HG02884 (cell line): ENCODE measurements around the gene LRRFIP1.

ENCODE experiments used
- ATAC-seq: cut with Tn5 transposase; IDR thresholded peaks from one replicate; pipeline ENCODE4 v1.9.1; 2021; ENCODE audit warnings: mild to moderate bottlenecking, moderate library complexity; ENCODE audit not compliant: unreplicated experiment

Gene LRRFIP1

DNA sequence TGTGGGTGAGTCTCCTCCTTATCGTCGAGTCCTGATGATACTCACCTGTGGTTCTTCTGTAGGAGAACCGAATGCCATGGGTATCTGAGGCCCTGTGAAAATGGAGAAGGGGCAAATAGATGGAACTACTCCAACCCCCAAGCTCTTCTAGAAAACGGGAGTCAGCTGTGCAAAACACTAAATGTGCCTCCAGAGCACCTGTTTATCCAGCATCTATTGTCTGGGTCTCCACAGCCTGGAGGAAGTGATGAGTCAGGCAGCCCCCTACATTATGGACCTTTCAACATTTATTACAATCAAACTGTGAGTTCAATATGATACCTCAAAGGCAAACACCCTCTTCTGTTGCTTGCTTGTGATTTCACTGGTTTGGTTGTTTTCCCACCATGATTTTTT lies 9.8 kb upstream of the LRRFIP1 start:
- no peak for ATAC-seq

DNA sequence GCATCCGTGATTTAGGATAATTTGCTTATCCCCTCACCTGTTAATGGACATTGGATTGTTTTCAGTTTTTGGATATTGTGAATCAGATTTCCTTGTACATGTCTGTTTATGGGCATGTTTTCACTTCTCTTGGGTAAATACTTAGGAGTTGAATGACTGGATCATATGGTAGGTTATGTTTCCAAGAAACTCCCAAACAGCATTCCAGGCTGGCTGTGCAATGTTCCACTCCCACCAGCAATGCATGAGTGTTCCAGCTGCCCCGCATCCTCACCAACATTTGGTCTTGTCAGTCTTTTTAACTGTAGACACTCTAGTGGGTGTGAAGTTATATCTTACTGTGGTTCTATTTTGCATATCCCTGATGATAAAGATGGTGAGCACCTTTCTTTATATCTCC lies 8.9 kb upstream of the LRRFIP1 start:
- ATAC-seq = no peak

DNA sequence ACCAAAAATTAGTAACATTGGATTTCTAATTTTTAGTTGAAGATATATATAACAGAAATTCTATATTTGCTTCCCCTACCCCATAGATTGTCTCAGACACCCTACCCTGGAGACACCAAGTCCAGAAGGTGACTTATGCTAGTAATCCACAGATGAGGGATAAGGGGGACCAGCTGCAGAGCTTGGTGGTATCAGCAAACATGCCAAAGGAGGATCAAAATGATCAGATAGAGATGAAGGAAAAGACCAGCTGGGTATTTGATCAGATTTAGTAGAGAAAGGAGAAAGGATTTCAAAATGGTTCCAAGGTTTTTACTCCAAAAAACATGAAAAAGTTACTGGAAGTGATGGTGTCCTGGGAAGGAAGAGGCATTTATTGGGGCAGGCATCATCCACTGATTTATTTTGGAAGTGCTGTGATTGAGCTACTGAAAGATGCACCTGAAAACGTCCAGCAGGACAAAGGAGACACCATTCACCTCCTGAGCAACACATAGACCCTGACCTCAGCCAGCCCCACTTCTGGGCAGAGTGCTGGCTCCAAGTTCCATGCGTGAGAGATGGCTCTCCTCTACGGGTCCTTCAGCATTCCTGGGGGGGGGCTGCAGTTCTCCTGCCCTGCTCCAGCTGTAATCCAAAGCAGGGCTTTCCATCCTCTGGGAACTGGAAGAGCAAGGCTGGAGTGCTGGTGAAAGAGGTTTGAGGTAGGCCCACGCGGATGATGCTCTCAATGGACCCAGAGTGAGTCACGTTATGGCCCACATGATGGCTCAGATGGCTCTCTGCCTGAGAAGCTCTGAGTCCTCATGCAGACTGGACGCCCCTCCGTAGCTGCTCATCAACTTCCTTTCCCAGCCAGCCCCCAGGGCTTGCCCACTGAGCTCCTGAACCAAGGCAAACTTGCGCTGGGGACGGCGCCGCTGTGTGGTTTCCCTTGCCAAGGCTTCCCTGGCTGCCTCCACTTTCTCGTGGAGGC lies 3.7 kb upstream of the LRRFIP1 start:
- no peak for ATAC-seq

DNA sequence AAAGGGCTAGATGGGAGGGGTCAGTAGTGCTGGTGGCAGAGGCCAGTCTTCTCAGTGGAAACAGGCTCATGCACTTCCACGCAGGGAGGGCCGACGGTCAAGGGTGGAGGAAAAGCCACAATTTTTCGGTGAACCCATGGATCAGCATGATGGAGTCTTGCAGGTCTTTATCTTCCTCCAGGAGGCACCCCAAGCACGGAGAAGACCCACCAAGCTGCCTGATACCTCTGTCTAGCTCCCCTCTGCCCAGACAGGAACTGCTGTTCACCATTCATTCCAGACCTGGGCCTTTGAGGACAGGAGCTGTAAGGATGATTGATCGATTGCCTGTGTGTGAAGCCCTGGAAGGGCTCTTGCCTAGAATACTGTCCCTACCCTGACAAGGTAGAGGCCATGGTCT lies 2.8 kb upstream of the LRRFIP1 start:
- ATAC-seq = no peak

DNA sequence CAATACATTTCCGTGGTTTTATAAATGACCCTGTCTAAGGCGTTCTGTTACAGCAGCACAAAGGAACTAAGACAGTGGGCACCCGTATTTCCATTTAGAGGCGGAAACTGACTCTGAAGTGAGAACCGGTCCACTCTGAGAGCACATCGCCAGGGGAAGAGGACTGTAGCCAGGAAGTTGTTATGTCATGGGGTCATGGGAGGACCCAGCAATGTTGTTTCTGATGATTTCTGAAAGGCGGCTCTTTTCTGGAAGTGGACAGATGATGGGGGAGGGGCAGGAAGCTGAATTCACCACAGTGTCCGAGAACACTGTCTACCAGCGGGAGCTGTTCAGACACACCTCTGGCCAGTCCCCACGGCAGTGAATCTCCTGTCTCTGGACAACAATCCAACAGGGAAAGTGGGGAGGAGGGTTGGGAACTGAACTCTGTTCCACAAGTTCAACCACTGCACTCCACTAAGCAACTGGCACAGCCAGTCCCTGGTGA lies 2.1 kb upstream of the LRRFIP1 start:
- no peak for ATAC-seq

DNA sequence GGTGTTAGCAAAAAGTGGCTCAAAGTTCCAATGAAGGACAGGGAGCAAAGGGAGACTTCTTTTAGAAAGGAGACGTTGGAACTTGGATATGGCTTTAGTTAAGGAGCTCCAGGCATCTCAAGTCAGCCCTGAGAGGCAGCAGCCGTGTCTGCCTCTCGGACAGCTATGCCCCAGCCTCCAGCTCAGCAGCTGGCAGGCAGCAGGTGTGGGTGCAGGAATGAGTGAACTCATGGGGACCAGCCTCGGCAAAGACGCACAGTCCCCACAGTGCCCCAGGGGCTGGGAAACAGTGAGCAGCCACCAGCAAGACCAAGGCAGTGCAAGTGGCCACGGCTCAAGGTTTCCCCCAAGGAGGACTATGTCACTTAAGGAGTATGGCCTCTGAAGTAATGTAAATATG lies 1.6 kb upstream of the LRRFIP1 start:
- no peak for ATAC-seq

DNA sequence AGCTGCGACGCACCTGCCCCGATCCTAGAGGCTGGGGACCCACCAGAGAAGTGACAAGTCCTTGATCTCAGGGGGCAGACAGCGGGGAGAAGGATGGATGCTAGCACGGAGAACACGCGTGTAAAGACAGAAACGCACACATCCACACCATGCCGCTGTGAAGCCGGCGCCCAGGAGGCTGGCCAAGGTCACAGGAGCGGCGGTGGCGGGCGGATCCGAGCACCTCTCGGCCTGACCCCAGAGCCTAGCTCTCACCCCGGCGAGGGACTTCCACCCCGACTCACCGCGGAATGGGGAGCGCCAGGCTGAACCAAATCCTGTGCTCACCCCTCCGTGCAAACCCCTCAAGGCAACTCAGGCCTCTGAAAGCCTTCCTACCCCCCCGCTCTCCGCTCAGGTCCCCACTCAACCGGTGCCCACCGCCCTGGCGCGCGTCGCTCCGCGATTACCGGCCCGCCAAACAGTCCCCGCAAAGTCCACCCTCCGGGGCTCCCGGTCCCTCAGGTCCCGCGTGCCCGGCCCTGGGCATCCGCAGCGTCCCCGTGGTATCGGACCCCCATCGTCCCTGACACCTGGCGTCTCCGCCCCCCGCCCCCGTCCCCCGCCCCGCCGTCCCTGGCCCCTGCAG lies 460 bp upstream of the LRRFIP1 start:
- no peak for ATAC-seq

DNA sequence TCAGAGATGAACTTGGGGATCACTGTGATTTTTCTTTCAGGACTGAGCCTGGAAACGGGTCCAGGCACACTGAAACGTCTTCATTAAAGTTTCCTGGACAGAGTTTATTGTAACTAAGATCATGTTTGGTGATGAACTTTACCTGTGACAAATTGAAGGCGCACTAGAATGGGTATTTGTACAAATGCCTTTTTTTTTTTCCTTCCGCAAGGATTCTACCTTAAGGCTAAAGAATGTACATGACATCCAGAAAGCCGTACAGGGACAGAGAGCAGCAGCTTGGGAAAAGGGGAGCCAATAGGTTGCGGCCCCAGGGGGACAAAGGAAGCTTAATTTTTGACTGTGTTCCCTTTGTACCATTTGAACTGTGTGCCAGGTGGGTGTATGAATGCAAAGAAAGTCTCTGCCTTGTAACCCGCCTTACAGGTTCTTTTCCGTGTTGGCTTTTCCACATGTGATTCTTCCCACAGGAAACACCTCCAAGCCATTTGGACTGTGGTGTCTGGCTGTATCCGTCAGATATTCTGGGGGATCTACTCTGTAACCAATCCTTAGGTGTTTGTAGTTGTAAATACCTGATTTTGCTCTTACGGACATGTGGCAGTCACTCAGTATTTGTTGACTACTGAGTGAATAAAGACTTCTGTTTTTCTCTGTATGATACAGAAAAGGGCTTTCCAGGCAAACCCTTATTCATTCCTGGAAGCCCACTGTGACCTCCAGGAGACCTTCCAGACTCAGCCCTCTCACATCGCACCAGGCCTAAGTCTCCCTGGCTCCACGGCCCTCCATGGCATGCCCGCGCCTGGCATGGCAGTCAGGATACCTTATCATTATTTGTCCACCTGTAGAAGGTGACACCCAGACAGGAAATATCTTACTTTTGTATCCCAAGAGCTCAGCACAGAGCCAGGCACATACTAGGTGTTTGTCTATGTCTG lies 1.1 kb downstream of the LRRFIP1 start:
- no peak for ATAC-seq

DNA sequence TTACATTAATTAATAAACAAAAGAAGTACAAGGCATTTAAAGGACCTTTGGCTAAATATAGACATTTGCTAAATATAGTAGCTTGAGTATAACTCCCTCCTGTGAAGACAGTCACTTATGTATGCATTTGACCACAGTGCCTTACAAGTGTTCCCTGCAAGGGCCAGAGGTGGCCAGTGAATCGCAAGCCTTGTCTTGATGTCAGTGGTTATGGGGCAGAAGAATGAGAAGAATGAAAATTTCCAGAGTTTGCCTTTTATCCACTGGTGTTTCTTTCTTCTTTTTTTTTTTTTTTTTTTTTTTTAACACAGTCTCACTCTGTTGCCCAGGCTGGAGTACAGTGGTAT lies 1.8 kb downstream of the LRRFIP1 start:
- ATAC-seq = no peak

DNA sequence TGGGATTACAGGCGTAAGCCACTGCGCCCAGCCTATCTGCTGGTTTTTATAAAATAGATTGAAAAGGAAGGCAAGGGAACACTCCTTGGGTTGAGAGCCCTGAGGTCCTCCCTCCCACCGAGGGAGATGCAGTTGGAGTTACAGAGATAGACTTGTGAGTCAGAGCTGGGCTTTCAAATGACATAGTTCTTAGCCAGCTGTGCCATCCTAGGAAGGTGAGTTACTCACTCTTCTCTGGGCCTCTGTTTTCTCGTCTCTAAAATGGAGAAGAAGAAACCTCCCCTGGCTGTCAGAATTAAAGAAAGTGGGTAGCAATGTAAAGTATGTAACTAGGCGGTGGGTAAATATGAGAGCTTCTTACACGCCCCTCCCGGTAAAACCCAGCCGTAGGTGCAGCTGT lies 2.4 kb downstream of the LRRFIP1 start:
- no peak for ATAC-seq

DNA sequence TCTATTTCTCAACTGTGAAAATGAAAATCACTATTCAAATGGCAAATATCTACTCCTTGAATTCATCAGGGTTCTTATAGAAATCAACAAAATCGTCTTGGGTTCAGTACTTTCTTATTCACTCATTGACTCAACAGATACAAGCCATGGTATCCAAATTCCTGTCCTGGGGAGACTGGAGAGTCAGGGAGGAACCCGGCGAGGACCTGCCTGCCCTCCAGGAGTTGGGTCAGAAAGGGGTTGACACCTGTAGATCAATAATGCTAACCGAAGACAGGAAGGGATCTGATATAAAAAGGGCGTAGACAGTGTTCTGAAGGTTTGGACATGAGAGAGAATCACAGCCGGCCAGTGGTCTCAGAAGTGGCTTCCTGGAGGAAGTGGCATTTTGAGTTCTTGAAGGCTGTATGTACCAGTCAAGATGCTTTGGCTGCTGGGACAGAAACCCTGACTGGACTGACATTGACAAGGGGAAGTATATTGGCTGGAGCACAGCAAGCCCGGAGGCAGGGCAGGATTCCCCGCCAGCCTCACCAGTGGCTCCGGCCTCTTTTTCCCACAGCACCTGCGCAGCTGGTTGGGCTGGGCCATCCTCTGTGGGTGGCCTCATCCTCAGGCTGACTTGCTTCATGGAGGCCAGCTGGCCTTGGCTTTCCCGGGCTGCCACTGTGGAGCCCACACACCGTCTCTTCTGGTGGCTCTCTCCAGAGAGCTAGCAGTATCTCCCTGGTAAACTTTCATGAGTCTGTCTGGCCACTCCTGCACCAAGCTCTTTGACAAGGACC lies 3.0 kb downstream of the LRRFIP1 start:
- no peak for ATAC-seq

DNA sequence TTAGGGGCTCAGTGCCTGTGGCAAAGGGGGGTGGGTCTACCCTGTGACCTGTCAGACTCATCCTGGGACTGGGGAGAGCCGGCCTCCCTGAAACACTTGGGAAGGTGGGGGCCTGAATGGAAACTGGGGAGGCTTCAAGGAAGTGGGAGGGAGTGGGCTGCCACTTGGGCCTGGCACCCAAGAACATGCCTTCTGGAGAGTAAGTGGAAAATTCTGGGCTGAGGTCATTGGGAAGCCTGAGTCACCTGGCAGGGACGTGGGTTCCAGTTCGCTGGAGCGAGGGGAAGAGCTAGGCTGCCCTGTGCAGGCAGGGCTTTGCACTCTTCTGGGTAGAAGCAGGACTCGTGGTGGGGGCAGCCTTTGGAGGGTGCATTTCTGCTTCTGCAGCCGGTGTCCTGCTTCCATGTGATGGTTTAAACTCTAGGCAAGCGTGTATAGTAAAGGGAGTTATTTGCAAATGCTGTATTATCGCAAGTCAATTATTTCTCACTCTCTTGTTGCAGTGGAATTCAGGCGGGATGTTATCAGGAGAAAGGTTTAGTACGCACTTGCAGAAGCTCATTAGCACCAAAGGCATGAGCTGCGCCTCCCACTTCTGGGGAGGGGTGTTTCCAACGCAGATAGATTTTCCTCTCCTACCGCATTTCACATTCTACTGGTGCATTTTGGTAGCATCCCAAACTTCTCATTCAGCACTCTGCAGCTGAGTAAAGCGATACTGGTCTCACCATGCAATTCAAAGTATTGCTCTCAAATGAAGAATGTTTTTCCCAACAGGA lies 3.8 kb downstream of the LRRFIP1 start:
- ATAC-seq = no peak

DNA sequence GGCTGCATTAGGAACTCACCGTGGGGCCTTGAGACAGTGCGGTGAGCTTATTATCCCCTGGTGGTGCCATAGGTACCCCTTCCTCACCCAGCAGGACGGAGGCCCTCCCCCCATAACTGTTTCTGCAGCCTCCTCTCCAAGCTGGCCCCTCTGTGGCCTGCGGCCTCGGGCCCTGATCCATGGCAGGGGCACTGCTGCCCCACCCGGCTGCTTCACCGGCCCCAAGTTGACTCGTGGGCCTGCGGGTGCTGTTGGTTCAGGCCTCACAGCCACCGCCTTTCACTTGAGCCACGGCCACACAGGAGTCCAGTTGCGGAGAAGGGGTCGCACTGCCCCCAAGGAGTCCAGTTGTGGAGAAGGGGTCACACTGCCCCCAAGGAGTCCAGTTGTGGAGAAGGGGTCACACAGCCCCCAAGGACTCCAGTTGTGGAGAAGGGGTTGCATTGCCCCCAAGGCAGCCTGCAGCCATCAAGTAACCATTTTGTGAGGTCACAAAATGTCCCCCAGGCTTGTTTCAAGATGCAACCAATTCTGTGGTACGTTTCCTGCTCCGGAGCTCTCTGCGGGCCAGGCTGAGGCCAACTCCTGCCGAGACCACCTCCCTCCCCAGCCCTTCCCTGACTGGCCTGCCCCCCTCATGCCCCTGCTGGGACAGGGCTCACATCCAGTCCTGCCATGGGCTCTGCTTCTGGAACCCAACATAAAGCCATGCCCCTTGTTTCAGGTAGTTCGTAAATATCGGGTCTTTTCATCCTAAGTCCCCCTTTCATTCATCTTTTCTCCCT lies 4.6 kb downstream of the LRRFIP1 start:
- no peak for ATAC-seq

DNA sequence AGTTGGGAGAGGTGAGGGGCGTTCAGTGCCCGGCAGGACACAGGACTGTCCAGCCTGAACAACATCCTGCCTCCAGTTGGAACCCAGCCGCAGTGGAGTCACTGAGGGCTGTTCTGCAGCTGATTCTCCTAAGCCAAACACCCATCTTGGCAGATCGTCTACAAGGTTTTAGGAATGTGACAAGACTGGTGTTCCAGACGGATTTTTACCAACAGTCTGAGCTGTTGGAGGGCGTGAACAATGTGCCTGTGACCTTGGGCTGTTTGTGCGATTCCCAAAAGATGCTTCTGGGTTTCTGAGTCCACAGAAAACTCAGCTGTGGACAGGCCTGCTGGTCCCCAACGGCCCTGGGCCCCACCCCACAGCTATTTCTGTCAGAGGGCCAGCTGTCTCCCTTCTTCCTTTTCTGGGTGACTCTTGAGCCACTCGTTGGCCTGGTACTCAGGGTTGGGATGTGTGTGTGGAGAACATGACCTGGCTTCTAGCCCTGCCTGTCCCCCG lies 5.7 kb downstream of the LRRFIP1 start:
- no peak for ATAC-seq

DNA sequence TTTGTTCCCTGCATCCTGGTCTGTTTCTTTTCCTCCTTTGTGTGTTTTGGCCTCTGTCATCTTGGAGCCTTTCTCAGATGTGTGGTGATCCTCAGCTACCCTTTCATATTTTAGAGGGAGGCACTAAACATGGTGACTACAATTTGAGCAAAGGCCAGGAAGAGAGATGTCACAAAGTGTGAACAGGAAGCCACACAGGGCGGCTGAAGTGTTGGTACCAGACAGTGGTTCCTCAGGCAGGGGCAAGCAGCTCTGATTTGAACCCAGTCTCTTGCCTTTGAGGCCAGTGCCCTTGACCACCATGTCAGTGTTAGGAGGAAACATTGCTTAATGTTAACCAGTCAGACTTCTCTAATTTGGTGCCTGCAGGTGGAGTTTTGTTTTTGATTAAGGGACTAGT lies 9.2 kb downstream of the LRRFIP1 start:
- no peak for ATAC-seq

DNA sequence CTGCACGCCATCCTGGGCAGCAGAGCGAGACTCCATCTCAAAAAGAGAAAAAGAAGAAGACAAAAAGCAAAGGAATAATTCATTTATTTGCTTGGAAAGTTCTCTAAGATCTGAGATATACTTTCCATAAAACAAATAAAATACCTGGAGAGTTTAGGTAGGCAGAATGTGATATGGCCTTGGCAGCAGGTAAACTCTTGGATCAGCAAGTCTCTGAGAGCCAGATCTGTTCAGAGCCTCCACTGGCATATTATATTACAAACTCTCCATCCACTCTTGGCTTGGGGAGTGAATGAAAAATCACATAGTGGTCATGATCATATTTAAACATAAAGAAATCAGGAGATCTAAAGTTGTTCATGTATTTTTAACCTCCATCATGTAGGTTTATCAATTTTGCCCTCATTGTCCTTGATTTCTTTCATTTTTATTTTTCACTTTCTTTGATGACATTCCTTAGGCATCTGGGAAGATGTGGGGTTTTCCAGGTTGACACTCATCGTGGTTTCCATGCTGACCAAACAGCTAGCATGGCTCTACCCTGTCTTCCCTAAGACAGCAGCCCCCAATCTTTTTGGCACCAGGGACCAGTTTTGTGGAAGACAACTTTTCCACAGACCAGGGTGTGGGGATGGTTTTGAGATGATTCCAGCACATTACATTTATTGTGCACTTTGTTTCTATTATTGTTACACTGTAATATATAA lies 10.2 kb downstream of the LRRFIP1 start:
- ATAC-seq = no peak

DNA sequence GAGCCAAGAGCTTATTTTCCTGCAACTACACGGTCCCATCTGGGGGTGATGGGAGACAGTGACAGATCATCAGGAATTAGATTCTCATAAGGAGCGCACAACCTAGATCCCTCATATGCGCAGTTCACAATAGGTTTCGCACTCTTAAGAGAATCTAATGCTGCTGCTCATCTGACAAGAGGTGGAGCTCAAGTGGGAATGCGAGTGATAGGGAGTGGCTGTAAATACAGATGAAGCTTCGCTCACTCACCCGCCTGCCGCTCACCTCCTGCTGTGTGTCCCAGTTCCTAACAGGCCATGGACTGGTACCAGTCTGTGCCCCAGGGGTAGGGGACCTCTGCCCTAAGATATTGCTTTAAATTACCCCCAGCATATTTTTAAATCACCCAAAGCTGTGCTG lies 10.8 kb downstream of the LRRFIP1 start:
- no peak for ATAC-seq
